Thyroid gland (tissue), 4 donors: ENCODE data around the gene ARHGAP15.

Source experiments
- CTCF ChIP-seq, 6 experiments: fragments of 200-600 bp in 3 of 6; fragments of 450-650 bp in 3 of 6; sonication (generic) in 3 of 6; IDR thresholded peaks; one replicate each; pipeline ENCODE4 v1.5.1; 2016 to 2019; ENCODE audit warnings: antibody characterized with exemption in 6 of 6, mild to moderate bottlenecking in 2 of 6, inconsistent platforms in 1 of 6, moderate library complexity in 1 of 6
- POLR2A ChIP-seq, 2 donors: fragments of 450-650 bp; IDR thresholded peaks; one replicate each; pipeline ENCODE4 v1.6.1; 2017; ENCODE audit warnings: antibody characterized with exemption in 2 of 2, mild to moderate bottlenecking in 2 of 2, moderate library complexity in 1 of 2

- TF ChIP-seq CTCF (IDR thresholded peaks at IDR 0.05) (no peak), POLR2A (IDR thresholded peaks at IDR 0.05) (no peak)
Observed at GRCh38 chr2:143121079-143121478, 8.1 kb upstream of the ARHGAP15 start.
